Endothelial cell of umbilical vein (primary cell): Measurements from ENCODE around the gene GOLGA6L9.
"Not testable (repeated sequence)": the region's sequence is repeated elsewhere in the genome, so short reads cannot be mapped to it uniquely, and the experiment has no call there.

Experiments used
- GATA2 ChIP-seq: IDR thresholded peaks from 2 replicates; pipeline ENCODE4 v1.7.0; 2011; ENCODE audit warnings: low read depth, mild to moderate bottlenecking, moderate library complexity, mixed read lengths, low read length; ENCODE audit not compliant: insufficient read length, insufficient read depth
- JUN ChIP-seq: IDR thresholded peaks from 2 replicates; pipeline ENCODE4 v1.6.1; 2011; ENCODE audit warnings: borderline replicate concordance, low read depth; ENCODE audit not compliant: insufficient read length, insufficient read depth
- MAX ChIP-seq: IDR thresholded peaks from 2 replicates; pipeline ENCODE4 v1.6.1; 2011; ENCODE audit not compliant: insufficient read depth, insufficient read length
- POLR2A ChIP-seq: IDR thresholded peaks from 2 replicates; pipeline ENCODE4 v1.6.1; 2012; ENCODE audit warnings: low read depth, mild to moderate bottlenecking, control low read depth, low read length
- POLR2AphosphoS5 ChIP-seq: IDR thresholded peaks from 2 replicates; pipeline ENCODE4 v1.6.1; 2012; ENCODE audit warnings: low read depth, mild to moderate bottlenecking, control low read depth, low read length, moderate library complexity; ENCODE audit not compliant: insufficient read depth
- TF ChIP-seq, protein P1 (sequence below), 2 donors: IDR thresholded peaks; 1 replicate in 1 of 2; 2 replicates in 1 of 2; pipeline ENCODE4 v1.5.1; 2011; ENCODE audit warnings: low read length in 2 of 2, mild to moderate bottlenecking in 2 of 2, moderate library complexity in 2 of 2, control low read depth in 1 of 2, inconsistent platforms in 1 of 2, low read depth in 1 of 2; ENCODE audit not compliant: insufficient read depth in 1 of 2; ENCODE audit errors: extremely low read depth in 1 of 2

GRCh38 chr15:82411595-82411994 lies 18.0 kb upstream of the GOLGA6L9 start:
- TF ChIP-seq, protein P1, sequence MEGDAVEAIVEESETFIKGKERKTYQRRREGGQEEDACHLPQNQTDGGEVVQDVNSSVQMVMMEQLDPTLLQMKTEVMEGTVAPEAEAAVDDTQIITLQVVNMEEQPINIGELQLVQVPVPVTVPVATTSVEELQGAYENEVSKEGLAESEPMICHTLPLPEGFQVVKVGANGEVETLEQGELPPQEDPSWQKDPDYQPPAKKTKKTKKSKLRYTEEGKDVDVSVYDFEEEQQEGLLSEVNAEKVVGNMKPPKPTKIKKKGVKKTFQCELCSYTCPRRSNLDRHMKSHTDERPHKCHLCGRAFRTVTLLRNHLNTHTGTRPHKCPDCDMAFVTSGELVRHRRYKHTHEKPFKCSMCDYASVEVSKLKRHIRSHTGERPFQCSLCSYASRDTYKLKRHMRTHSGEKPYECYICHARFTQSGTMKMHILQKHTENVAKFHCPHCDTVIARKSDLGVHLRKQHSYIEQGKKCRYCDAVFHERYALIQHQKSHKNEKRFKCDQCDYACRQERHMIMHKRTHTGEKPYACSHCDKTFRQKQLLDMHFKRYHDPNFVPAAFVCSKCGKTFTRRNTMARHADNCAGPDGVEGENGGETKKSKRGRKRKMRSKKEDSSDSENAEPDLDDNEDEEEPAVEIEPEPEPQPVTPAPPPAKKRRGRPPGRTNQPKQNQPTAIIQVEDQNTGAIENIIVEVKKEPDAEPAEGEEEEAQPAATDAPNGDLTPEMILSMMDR (IDR thresholded peaks at IDR 0.05; ENCODE audit: extremely low read depth in 1 of 2, insufficient read depth in 1 of 2, low read depth in 1 of 2, low read length in 2 of 2), result not testable (repeated sequence)
- not testable (repeated sequence) for TF ChIP-seq POLR2AphosphoS5, POLR2A, GATA2, MAX, JUN
